ENCODE measurements around the gene PCDH15. TPM values are rescaled to one million over a fixed set of nuclear protein-coding genes. Genes with fewer than 3 reads are reported as not detected.

The PCDH15 gene
- total and polyA plus RNA-seq, 2 of the 13 experiments (the other 11 are each of a cell fraction or from before 2014, with no cell fraction given) = not detected

GRCh38 chr10:53939654-53940053 lies 861.4 kb downstream of the PCDH15 start (continued):
- no peak for TF ChIP-seq ZNF331 (CRISPR knock-in tag; IDR thresholded peaks at IDR 0.05)
- no peak for TF ChIP-seq ZNF543 (CRISPR knock-in tag; IDR thresholded peaks at IDR 0.05)
- TF ChIP-seq CEBPB (IDR thresholded peaks at IDR 0.05; ENCODE audit: borderline replicate concordance, low read depth, low read length) = peak; percentile 21; the same call in 1 of the 2 replicates
- no peak for TF ChIP-seq HMG20B (CRISPR knock-in tag; conservative IDR thresholded peaks at IDR 0.05)
- no peak for TF ChIP-seq KLF6 (CRISPR knock-in tag; IDR thresholded peaks at IDR 0.05)
- TF ChIP-seq ARID4A (CRISPR knock-in tag; IDR thresholded peaks at IDR 0.05; ENCODE audit: borderline replicate concordance) = no peak
- TF ChIP-seq FOSL1 (CRISPR knock-in tag; IDR thresholded peaks at IDR 0.05; ENCODE audit: borderline replicate concordance) = no peak
- no peak for TF ChIP-seq PRDM4 (CRISPR knock-in tag; IDR thresholded peaks at IDR 0.05; ENCODE audit: borderline replicate concordance)
- no peak for TF ChIP-seq ZNF672 (CRISPR knock-in tag; IDR thresholded peaks at IDR 0.05)
- TF ChIP-seq AHDC1 (CRISPR knock-in tag; IDR thresholded peaks at IDR 0.05; ENCODE audit: borderline replicate concordance) = peak; percentile 55; the same call in 1 of the 2 replicates
- no peak for TF ChIP-seq SP2 (CRISPR knock-in tag; IDR thresholded peaks at IDR 0.05)
- no peak for TF ChIP-seq MTF2 (CRISPR knock-in tag; IDR thresholded peaks at IDR 0.05; ENCODE audit: borderline replicate concordance)
- peak; percentile 71 for TF ChIP-seq ARID5B (CRISPR knock-in tag; IDR thresholded peaks at IDR 0.05)
- TF ChIP-seq SRF (IDR thresholded peaks at IDR 0.05; ENCODE audit: low read depth, low read length) = no peak

All from HepG2 (cell line).